GM18907 (cell line): ENCODE measurements around the gene HSP90AA1.
"Not testable (repeated sequence)": the region's sequence is repeated elsewhere in the genome, so short reads cannot be mapped to it uniquely, and the experiment has no call there.

Source experiments
- ATAC-seq: cut with Tn5 transposase; IDR thresholded peaks from one replicate; pipeline ENCODE4 v1.9.1; 2021; ENCODE audit warnings: mild to moderate bottlenecking, moderate library complexity; ENCODE audit not compliant: unreplicated experiment

Gene HSP90AA1

DNA sequence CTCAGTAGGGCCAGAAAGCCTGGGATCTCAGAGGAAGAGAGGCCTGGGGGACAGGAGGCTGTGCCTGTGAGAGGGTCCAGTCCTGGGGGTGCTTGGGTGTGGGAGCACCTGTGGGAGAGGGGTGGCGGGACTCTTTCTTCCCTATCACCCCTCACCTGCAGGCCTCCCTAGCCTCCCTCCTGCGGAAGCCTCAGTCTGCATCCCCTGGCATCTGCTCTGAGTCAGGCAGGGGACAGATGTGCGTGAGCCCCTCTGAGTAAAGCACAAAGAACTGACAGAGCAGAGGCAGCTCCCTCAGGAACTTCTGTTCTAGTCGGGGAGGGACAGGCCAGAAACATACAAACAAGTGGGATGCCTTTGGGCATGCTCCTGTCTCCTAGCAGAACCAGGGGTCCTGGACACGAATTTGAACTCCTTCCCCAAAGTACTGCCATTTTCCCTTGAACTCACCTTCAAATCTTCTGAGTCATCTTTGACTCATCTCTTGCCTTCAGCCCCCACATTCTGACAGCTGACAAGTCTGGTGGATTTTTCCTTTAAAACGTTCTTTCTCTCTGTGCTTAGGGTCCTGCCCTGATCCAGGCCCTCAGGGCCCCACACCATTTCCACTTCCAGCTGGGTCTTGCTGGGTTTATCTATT is 8.5 kb upstream of the HSP90AA1 start:
- ATAC-seq = no peak

DNA sequence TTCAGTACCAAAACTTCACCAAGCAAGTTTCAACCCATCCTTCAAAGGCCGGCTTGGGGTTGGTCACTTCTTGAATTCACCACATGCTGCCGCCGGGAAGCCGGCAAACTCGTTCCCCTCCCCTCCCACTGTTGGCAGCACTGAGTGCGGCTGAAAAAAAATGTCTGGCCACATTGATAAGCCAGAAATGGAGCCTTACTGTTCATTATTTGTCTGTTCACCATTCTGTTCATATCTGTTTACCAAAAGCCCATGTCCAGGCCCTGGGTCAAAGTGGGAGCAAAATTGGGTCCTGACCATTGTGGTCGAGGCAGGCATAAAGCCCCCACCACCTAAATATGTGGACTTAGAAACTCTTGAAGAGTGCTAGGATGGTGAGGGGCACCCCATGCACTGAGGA is 7.3 kb upstream of the HSP90AA1 start:
- no peak for ATAC-seq

DNA sequence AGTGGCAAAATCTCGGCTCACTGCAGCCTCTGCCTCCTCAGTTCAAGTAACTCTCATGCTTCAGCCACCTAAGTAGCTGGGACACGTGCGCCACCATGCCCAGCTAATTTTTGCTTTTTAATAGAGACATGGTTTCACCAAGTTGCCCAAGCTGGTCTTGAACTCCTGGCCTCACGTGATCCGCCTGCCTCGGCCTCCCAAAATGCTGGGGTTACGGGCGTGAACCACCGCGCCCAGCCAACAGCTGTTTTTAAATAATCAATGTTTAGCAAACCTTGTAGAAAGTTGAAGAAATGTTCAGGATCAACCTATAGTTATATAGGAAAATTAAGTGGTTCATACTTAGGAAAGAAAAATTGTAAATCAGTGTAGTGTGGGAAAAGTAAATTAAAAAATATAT is 6.0 kb upstream of the HSP90AA1 start:
- ATAC-seq = no peak

DNA sequence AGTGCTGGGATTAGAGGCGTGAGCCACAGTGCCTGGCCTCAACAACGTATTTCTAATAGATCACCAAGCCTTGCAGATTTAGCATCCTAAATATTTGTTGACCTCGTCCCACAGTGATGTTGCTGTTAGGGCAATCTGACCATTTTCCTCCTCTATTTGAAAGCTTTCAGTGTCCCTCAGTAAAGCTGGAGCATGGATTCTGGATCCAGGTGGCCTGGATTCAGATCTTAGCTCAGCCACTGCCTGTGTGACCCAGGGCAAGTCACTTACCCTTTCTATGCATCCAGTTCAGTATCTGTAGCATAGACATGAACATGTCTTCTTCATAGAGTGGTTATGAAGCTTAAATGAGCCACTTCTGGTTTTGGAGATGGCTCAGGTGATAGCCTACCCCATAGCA is 3.9 kb upstream of the HSP90AA1 start:
- no peak for ATAC-seq

DNA sequence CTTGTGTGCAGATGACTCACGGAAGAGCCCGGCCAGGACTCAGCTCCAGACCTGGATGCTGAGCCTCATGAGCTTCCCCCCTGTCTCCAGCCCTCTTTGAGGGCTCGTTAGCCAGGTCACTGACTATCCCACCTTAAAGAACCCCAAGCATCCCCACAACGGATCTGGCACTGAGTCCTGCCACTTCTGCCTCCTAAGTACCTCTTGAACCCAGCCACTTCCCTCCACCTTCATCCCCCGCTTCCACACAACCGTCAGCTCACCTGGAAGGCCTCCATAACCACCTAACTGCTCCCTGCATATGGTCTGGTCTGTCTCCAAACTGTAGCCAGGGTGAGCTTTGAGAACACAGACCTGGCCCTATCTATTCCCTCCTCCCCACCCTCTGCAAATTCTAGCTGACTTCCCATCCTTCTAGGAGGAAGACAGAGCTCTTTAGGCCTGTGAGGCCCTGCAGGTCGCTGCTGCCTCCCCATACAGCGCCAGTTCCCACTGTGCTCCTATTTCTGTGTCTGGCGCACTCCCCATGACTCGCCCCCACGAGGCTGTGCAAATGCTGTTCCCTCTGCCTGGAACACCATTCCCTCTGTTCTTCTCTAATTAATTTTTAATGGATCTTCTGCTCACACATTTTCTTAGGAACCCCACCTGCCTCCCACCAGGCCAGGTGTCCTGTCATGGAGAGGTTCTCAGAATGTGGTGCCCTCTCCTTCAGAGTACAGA is 2.9 kb upstream of the HSP90AA1 start:
- no peak for ATAC-seq

DNA sequence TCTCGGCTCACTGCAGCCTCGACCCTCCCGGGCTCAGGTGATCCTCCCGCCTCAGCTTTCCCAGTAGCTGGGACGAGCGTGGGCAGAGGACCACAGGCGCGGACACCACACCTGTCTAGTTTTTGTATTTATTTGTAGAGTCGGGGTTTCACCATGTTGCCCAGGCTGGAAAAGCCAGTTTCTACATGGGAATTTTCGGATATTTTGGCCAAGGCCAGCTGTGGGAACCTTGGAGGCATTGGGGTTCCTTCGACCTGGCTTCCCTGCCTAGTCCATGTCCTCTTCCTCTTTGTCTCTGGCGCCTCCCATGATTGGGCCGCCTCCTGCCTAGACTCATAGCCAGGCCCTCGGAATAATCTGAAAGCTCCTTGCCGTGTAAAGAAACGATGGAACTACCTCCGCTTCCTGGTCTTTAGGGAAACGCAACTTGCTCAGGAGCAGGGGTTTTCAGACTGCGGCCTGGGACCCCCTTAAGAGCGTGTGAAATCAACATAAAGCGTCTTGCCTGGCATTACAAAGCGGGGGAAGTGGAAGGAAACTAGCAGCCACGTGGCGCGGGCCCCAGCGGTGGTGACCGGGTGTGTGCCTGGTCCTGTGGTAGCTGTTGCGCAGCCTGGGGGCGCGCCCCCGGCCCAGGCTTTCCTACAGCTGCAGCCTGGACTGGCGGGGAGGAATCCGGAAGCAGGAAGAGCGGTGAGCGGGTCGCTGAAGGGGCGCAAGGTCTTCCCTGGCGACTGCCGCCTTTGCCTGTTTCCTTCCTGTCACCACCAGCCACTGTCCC is 1.4 kb upstream of the HSP90AA1 start:
- ATAC-seq = no peak

DNA sequence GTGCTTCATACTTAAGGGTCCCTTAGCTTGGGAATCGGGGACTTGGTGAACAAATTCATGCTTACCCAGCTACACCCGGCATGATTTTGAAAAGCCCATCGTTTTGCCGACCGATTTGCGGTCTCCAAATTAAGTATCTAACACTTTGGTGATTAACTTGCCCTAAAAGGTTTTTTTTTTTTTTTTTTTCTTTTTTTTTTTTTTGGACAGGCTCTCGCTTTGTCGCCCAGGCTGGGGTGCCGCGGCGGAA is 843 bp upstream of the HSP90AA1 start:
- no peak for ATAC-seq

DNA sequence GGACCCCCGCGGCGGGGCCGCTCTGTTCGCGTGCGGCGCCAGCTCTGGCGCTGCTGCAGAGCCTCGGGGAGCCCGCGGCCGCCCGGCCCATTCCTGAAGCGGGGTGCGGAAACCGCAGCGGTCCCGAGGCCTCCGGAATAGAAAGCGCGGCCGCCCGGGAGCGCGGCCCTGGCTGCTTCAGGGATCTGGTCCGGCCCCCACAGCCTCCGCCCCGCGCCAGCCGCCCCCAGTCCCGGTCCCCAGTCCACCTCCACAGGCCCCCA is 204 bp downstream of the HSP90AA1 start:
- no peak for ATAC-seq

DNA sequence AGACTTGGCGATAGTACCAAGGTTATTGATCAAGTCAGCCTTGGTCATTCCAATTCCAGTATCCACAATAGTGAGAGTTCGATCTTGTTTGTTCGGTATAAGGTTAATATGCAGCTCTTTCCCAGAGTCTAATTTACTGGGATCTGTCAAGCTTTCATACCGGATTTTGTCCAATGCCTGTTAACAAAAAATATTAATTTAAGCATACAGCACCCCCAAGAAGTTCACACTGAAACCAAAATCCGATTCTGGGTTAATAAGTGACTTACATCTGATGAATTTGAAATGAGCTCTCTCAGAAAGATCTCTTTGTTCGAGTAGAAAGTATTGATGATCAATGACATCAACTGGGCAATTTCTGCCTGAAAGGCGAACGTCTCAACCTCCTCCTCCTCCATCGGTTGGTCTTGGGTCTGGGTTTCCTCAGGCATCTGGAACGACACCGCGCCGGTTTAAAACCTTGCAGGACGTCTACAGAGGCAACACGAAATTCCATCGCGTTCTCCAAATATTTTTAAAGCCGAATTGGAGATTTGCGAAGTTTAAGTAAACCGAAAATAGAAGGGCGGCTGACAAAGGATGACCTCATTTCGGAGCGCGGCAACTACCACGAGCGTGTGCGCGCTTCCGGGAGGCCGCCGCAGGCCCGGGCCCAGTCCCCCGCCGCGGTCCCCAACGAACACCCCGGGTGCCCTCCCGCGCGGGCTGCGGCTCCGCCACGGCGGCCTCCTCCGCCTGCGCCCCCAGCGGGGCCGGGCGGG is 716 bp downstream of the HSP90AA1 start:
- ATAC-seq = peak; percentile 29

DNA sequence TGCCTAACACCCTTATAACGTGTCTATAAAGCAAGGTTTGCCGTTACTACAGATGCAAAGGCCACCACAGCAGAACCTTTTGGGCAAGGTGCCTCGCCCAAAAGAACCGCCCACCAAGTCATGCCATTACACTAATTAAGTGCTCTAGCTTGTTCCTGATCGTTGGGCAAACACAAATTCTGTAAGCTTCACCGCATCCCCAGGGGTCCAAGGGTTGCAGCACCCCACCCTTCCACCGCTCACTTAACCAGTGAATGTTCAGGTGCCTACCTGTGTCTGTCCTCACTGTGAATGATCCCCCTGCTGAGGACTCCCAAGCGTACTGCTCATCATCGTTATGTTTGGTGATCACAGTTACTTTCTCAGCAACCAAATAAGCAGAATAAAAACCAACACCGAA is 1.4 kb downstream of the HSP90AA1 start:
- no peak for ATAC-seq

DNA sequence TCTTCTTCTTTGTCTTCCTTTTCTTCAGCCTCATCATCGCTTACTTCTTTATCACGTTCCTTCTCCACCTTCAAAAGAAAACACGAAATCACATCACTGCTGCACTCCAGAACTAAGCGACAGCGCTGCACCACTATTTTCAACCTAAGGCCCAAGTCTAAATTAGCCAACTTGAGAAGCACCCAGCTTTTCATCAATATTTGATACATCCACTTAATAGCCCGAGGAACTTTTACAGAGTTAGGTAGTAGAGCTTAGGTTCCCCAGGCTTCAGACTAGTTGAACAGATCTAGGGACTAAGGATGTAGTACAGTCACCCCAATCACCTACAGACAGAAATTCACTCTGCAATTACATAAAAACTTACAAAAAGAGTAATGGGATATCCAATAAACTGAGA is 1.9 kb downstream of the HSP90AA1 start:
- ATAC-seq = no peak

DNA sequence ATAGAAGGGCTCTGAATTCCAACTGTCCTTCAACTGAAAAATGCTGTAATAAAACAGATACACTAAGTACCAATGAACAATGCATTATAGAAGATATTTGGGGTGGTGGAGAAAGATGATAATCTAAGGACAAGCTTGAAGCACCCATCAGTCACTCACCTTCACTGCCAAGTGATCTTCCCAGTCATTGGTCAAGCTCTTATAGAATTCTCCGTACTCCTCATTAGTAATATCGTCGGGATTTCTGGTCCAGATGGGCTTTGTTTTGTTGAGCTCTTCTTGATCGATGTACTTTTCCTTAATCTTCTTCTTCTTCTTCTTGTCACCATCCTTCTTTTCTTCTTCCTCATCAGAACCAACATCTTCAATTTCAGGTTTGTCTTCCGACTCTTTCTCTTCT is 2.3 kb downstream of the HSP90AA1 start:
- not testable (repeated sequence) for ATAC-seq

DNA sequence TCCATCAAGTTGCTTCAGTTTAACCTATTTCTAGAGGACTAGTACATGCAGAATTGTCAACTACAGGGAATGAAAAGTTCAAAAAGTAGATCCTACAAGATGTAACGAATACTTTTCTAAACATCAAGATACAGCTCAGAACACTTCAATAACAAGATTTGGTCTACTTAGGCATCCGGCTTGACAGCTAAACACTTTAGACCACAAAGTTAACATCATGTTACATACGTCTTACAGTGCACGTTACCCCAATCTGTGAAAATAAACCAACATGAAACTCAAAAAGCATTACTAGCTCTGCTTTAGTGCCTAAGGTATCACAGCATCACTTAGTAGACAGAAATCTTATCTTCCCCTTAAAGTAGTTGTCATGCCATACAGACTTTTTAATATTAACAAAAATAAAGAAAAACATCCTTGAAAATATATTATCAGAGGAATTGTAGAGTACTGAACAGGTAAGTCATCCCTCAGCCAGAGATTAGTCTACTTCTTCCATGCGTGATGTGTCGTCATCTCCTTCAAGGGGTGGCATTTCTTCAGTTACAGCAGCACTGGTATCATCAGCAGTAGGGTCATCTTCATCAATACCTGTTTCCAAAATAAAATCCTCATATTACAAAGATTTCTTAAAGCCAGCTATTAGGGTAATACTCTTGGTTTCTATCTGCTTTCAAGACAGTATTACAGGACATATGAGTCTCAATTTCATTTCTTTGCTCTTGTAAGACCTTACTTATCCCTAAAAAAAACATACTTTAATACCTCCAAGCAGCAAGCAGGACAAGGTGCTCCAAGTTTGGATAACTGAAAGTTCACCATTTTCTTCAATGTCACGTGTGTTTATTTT is 5.4 kb downstream of the HSP90AA1 start:
- ATAC-seq = no peak

DNA sequence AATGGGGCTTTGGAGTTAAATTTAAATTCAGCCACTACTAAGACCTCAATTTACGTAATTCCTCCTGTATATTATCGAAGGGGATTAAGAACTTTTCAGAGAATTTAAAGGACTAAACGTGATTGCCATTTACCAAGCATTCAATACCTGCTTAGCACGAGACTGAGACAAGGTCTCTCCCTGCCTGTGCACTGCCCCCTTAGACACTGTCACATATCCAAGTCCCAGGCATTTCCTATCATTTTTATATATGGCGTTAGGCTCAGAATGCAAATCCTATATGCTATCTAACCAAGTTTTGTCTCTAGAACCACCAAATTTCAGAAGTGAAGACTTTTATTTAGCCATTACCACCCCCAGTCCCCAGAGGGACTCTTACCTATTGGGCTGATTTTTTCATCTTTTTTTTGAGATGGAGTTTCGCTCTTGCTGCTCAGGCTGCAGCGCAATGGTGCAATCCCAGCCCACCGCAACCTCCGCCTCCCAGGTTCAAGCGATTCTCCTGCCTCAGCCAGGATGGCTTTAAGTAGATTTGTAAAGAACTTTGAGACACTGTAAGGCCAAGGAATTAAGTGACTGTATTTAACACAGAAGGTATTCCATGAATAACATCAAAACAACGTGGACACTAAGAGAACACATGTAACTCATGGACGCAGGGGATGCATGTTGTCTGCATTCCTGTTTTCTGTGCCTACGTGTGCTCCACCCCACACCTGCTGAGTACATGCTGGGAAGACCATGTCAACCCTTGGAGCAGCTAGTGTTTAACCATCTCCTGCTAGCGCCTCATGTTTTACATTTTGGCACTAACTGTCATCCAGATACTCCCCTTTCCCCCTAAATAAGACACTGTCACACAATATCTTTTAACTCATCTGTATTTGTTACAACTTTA is 6.4 kb downstream of the HSP90AA1 start:
- ATAC-seq = no peak

DNA sequence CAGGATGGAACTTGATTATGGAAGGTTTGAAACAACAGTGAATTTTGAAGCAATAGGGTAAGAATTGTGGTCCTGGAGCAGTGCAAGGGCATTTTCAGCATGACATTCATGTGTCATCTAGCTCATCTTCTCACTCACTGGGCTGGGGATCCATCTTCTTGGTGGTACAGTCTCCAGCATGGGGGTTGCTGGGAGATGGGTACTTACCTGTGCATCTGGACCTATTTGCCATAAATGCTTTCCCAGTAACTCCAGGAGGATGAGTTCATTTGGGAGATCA is 7.2 kb downstream of the HSP90AA1 start:
- ATAC-seq = no peak

DNA sequence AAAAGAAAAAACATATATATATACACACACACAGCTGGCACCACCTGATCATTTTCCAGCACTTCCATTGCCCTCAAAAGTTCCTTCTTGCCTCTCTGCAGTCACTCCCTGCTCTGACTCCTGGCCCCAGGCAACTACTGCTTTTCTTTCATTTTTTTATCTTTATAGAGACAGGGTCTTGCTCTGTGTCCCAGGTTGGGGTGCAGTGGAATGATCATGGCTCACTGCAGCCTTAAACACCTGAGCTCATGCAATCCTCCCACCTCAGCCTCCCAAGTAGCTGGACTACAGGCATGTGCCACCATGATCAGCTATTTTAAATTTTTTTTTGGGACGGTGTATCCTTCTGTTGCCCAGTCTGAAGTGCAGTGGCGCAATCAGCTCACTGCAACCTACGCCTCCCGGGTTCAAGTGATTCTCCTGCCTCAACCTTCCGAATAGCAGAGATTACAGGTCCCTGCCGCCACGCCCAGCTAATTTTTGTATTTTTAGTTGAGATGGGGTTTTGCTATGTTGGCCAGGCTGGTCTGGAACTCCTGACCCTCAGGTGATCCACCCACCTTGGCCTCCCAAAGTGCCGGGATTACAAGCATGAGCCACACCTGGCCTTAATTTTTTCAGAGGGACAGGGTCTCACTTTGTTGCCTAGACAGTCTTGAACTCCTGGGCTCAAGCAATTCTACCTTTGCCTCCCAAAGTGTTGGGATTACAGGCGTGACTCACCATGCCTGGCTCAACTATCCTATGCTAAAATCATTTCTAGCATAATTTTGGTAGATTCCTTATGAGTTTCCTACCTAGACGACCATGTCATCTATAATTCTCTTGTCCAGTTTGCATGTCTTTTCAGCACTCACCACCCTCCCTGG is 7.8 kb downstream of the HSP90AA1 start:
- ATAC-seq = no peak

DNA sequence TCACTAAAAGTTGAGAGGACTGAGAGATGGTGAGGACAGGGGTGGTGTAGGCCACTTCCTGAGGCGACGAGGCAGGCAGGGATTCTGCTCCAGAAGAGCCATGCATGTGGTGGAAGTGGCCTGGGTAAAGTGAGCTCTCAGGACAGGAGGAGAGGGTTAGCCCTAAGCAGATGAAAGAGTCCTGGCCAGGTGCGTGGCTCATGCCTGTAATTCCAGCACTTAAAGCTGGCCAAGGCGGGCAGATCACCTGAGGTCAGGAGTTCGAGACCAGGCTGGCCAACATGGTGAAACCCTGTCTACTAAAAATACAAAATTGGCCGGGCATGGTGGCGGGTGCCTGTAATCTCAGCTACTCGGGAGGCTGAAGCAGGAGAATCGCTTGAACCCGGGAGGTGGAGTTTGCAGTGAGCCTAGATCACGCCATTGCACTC is 8.5 kb downstream of the HSP90AA1 start:
- not testable (repeated sequence) for ATAC-seq

DNA sequence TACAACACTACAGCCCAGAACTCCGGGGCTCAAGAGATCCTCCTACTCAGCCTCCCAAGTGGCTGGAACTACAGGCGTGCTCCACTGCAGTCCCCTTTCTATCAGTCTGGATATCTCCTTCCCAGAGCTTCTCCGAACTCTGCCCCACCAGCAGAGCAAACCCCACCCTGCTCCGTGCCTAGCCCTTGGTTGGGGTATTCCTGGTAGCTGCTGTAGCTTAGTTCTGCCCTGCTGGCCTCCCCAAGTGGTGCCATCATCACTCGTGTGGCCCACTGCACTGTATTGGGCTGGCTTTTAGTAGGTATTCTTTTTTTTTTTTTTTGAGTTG is 9.5 kb downstream of the HSP90AA1 start:
- ATAC-seq = no peak

DNA sequence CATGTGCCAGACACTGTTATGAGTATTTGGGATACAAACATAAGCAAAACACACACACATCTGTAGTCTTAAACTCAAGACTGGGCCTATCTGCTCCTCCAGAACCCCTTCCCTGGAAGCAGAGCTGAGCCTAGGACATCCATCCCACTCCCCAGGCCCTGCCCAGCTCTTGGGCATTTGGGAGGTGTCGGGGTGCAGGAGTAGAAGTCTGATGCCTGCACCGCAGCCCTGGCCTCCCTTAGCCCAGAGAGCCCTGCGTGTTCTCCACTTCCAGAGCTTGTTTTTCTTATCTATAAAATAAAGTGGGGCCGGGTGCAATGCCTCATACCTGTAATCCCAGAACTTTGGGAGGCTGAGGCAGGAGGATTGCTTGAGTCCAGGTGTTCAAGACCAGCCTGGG is 11.7 kb downstream of the HSP90AA1 start:
- ATAC-seq = no peak
